GM12878 (cell line): ENCODE measurements around the gene TADA3. TPM values are rescaled to one million over a fixed set of nuclear protein-coding genes. Genes with fewer than 3 reads are reported as not detected.

Source experiments
- CHD1 ChIP-seq: IDR thresholded peaks from 2 replicates; pipeline ENCODE4 v1.6.1; 2012; ENCODE audit warnings: low read depth, low read length, improper control_type of control experiment
- GATAD2B ChIP-seq: fragments of 450-650 bp; conservative IDR thresholded peaks from 2 replicates; pipeline ENCODE4 v1.6.1; 2017; ENCODE audit warnings: low read depth, mild to moderate bottlenecking, moderate library complexity
- NBN ChIP-seq: fragments of 450-650 bp; IDR thresholded peaks from 2 replicates; pipeline ENCODE4 v1.6.1; 2016
- NFIC ChIP-seq: IDR thresholded peaks from 2 replicates; pipeline ENCODE4 v1.6.1; 2012; ENCODE audit warnings: low read depth, mild to moderate bottlenecking, inconsistent platforms, low read length, moderate library complexity
- SIN3A ChIP-seq: IDR thresholded peaks from 2 replicates; pipeline ENCODE4 v1.6.1; 2012; ENCODE audit warnings: low read depth, low read length, improper control_type of control experiment
- SREBF2 ChIP-seq: IDR thresholded peaks from 2 replicates; pipeline ENCODE4 v1.6.1; 2012; ENCODE audit warnings: mild to moderate bottlenecking, low read length
- TCF3 ChIP-seq: IDR thresholded peaks from 2 replicates; pipeline ENCODE4 v1.6.1; 2012; ENCODE audit warnings: low read depth, mild to moderate bottlenecking, low read length, borderline replicate concordance; ENCODE audit not compliant: insufficient read depth
- YY1 ChIP-seq: IDR thresholded peaks from 2 replicates; pipeline ENCODE4 v1.6.1; 2011; ENCODE audit warnings: low read depth, mild to moderate bottlenecking, low read length
- polyA plus RNA-seq, 11 experiments: library from polyadenylated mRNA; depleted of rRNA in 4 of 11; unstranded in 6 of 11; stranded (reverse) in 5 of 11; fragments of >200 nt; fragmentation: Nextera tagmentation in 4 of 11; fragmentation: Illumina TruSeq in 1 of 11; extraction: Ambion mirVana in 4 of 11; extraction: Trizol in 1 of 11; gene quantifications; 1 replicate in 1 of 11; 2 replicates in 10 of 11; pipeline versions ENCODE4 v1.2.1 to v1.2.3, GENCODE V29; 2011 to 2016; ENCODE audit warnings: inconsistent platforms in 2 of 11, missing spikeins in 2 of 11, low read depth in 1 of 11
- total RNA-seq, 4 experiments: library from RNA; depleted of rRNA in 3 of 4; stranded (reverse); fragments of >200 nt in 3 of 4; fragmentation: Illumina TruSeq in 1 of 4; extraction: Trizol in 1 of 4; gene quantifications; 2 replicates each; pipeline versions ENCODE4 v1.2.1 to v1.2.3, GENCODE V29; 2013 to 2021
- TF ChIP-seq, protein P1 (sequence below): fragments of 450-650 bp; IDR thresholded peaks from 2 replicates; pipeline ENCODE4 v1.6.1; 2016; ENCODE audit warnings: mild to moderate bottlenecking, moderate library complexity, borderline replicate concordance
- TF ChIP-seq, protein P2 (sequence below): fragments of 450-650 bp; IDR thresholded peaks from 2 replicates; pipeline ENCODE4 v1.6.1; 2017; ENCODE audit warnings: antibody characterized with exemption, mild to moderate bottlenecking, moderate library complexity
- TF ChIP-seq, protein P3 (sequence below): fragments of 450-650 bp; conservative IDR thresholded peaks from 2 replicates; pipeline ENCODE4 v1.6.1; 2017; ENCODE audit warnings: mild to moderate bottlenecking, moderate library complexity
- TF ChIP-seq, protein P4 (sequence below): IDR thresholded peaks from 2 replicates; pipeline ENCODE4 v1.6.1; 2012; ENCODE audit warnings: low read depth, low read length, improper control_type of control experiment
- TF ChIP-seq, protein P5 (sequence below): IDR thresholded peaks from 2 replicates; pipeline ENCODE4 v1.6.1; 2011; ENCODE audit warnings: borderline replicate concordance, low read depth, mild to moderate bottlenecking, moderate library complexity, low read length; ENCODE audit not compliant: insufficient read depth, poor library complexity, severe bottlenecking
- TF ChIP-seq, protein P6 (sequence below): fragments of 450-650 bp; IDR thresholded peaks from 2 replicates; pipeline ENCODE4 v1.6.1; 2016; ENCODE audit warnings: mild to moderate bottlenecking

TADA3 gene
- total and polyA plus RNA-seq, 10 of the 15 experiments (the other 5 are each of a cell fraction or from before 2014, with no cell fraction given) = 2.6 to 71.2 (median 51.0) TPM

DNA sequence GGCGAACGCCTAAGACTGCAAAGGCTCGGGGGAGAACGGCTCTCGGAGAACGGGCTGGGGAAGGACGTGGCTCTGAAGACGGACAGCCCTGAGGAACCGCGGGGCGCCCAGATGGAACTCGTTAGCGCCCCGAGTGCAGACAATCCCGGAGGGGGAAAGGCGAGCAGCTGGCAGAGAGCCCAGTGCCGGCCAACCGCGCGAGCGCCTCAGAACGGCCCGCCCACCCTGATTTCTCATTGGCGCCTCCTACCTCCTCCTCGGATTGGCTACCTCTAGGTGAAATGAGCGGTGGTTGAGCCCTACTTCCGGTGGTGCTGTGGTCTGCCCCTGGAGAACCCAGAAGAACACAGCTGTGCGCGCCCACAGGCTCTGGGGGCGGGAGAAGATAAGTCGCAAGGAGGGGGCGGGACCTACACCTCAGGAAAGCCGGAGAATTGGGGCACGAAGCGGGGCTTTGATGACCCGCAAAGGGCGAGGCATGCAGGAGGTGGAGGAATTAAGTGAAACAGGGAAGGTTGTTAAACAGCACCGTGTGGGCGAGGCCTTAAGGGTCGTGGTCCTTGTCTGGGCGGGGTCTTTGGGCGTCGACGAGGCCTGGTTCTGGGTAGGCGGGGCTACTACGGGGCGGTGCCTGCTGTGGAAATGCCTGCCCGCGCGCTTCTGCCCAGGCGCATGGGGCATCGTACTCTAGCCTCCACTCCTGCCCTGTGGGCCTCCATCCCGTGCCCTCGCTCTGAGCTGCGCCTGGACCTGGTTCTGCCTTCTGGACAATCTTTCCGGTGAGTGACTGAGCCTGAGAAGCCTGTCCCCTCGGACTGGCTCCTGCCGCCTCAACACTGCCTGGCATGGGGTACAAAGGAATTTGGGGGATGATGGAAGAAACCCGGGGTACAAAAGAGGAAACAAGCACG is 42.4 kb downstream of the TADA3 start, which contains the start of gene OGG1 (continued):
- TF ChIP-seq TCF3 (peak; percentile 69), NBN (peak; percentile 82; the same call in 1 of the 2 replicates), SREBF2 (no peak), YY1 (no peak; the same call in 1 of the 2 replicates), GATAD2B (peak; percentile 31; the same call in 1 of the 2 replicates), NFIC (no peak), CHD1 (0 out of 2 replicates have a peak, but pooled peaks have one; percentile 37), SIN3A (peak; percentile 72)
- TF ChIP-seq, protein P1, sequence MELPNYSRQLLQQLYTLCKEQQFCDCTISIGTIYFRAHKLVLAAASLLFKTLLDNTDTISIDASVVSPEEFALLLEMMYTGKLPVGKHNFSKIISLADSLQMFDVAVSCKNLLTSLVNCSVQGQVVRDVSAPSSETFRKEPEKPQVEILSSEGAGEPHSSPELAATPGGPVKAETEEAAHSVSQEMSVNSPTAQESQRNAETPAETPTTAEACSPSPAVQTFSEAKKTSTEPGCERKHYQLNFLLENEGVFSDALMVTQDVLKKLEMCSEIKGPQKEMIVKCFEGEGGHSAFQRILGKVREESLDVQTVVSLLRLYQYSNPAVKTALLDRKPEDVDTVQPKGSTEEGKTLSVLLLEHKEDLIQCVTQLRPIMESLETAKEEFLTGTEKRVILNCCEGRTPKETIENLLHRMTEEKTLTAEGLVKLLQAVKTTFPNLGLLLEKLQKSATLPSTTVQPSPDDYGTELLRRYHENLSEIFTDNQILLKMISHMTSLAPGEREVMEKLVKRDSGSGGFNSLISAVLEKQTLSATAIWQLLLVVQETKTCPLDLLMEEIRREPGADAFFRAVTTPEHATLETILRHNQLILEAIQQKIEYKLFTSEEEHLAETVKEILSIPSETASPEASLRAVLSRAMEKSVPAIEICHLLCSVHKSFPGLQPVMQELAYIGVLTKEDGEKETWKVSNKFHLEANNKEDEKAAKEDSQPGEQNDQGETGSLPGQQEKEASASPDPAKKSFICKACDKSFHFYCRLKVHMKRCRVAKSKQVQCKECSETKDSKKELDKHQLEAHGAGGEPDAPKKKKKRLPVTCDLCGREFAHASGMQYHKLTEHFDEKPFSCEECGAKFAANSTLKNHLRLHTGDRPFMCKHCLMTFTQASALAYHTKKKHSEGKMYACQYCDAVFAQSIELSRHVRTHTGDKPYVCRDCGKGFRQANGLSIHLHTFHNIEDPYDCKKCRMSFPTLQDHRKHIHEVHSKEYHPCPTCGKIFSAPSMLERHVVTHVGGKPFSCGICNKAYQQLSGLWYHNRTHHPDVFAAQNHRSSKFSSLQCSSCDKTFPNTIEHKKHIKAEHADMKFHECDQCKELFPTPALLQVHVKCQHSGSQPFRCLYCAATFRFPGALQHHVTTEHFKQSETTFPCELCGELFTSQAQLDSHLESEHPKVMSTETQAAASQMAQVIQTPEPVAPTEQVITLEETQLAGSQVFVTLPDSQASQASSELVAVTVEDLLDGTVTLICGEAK = peak; percentile 77; the same call in 1 of the 2 replicates
- TF ChIP-seq, protein P2, sequence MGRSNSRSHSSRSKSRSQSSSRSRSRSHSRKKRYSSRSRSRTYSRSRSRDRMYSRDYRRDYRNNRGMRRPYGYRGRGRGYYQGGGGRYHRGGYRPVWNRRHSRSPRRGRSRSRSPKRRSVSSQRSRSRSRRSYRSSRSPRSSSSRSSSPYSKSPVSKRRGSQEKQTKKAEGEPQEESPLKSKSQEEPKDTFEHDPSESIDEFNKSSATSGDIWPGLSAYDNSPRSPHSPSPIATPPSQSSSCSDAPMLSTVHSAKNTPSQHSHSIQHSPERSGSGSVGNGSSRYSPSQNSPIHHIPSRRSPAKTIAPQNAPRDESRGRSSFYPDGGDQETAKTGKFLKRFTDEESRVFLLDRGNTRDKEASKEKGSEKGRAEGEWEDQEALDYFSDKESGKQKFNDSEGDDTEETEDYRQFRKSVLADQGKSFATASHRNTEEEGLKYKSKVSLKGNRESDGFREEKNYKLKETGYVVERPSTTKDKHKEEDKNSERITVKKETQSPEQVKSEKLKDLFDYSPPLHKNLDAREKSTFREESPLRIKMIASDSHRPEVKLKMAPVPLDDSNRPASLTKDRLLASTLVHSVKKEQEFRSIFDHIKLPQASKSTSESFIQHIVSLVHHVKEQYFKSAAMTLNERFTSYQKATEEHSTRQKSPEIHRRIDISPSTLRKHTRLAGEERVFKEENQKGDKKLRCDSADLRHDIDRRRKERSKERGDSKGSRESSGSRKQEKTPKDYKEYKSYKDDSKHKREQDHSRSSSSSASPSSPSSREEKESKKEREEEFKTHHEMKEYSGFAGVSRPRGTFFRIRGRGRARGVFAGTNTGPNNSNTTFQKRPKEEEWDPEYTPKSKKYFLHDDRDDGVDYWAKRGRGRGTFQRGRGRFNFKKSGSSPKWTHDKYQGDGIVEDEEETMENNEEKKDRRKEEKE = no peak
- TF ChIP-seq, protein P3, sequence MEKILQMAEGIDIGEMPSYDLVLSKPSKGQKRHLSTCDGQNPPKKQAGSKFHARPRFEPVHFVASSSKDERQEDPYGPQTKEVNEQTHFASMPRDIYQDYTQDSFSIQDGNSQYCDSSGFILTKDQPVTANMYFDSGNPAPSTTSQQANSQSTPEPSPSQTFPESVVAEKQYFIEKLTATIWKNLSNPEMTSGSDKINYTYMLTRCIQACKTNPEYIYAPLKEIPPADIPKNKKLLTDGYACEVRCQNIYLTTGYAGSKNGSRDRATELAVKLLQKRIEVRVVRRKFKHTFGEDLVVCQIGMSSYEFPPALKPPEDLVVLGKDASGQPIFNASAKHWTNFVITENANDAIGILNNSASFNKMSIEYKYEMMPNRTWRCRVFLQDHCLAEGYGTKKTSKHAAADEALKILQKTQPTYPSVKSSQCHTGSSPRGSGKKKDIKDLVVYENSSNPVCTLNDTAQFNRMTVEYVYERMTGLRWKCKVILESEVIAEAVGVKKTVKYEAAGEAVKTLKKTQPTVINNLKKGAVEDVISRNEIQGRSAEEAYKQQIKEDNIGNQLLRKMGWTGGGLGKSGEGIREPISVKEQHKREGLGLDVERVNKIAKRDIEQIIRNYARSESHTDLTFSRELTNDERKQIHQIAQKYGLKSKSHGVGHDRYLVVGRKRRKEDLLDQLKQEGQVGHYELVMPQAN = peak; percentile 65; the same call in 1 of the 2 replicates
- TF ChIP-seq, protein P4, sequence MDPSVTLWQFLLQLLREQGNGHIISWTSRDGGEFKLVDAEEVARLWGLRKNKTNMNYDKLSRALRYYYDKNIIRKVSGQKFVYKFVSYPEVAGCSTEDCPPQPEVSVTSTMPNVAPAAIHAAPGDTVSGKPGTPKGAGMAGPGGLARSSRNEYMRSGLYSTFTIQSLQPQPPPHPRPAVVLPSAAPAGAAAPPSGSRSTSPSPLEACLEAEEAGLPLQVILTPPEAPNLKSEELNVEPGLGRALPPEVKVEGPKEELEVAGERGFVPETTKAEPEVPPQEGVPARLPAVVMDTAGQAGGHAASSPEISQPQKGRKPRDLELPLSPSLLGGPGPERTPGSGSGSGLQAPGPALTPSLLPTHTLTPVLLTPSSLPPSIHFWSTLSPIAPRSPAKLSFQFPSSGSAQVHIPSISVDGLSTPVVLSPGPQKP = peak; percentile 82
- TF ChIP-seq, protein P5, sequence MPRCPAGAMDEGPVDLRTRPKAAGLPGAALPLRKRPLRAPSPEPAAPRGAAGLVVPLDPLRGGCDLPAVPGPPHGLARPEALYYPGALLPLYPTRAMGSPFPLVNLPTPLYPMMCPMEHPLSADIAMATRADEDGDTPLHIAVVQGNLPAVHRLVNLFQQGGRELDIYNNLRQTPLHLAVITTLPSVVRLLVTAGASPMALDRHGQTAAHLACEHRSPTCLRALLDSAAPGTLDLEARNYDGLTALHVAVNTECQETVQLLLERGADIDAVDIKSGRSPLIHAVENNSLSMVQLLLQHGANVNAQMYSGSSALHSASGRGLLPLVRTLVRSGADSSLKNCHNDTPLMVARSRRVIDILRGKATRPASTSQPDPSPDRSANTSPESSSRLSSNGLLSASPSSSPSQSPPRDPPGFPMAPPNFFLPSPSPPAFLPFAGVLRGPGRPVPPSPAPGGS = no peak
- TF ChIP-seq, protein P6, sequence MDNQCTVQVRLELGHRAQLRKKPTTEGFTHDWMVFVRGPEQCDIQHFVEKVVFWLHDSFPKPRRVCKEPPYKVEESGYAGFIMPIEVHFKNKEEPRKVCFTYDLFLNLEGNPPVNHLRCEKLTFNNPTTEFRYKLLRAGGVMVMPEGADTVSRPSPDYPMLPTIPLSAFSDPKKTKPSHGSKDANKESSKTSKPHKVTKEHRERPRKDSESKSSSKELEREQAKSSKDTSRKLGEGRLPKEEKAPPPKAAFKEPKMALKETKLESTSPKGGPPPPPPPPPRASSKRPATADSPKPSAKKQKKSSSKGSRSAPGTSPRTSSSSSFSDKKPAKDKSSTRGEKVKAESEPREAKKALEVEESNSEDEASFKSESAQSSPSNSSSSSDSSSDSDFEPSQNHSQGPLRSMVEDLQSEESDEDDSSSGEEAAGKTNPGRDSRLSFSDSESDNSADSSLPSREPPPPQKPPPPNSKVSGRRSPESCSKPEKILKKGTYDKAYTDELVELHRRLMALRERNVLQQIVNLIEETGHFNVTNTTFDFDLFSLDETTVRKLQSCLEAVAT = peak; percentile 93
